Neural cell (in vitro differentiated cells): ENCODE data around the gene PHF3. TPM values are rescaled to one million over a fixed set of nuclear protein-coding genes. Genes with fewer than 3 reads are reported as not detected.

ENCODE experiments used
- H2AFZ ChIP-seq: fragments of 200-600, 300-800 bp; sonication (generic), shearing (Covaris generic); 2 replicates; pipeline ENCODE4 v1.6.0; 2014; ENCODE audit warnings: low read depth, mild to moderate bottlenecking, antibody characterized with exemption, low read length, moderate library complexity
- H3F3A ChIP-seq: fragments of 200-600 bp; shearing (Covaris generic); 2 replicates; pipeline ENCODE4 v1.6.1; 2016; ENCODE audit warnings: mild to moderate bottlenecking, moderate library complexity, mixed read lengths, antibody characterized with exemption, low read length; ENCODE audit not compliant: insufficient read depth, poor library complexity, severe bottlenecking
- H3K27ac ChIP-seq: fragments of 200-600, 300-800 bp; sonication (generic), shearing (Covaris generic); 2 replicates; pipeline ENCODE4 v1.5.1; 2014; ENCODE audit warnings: mild to moderate bottlenecking, low read length, moderate library complexity
- H3K27me3 ChIP-seq: fragments of 300-800, 200-600 bp; sonication (generic), shearing (Covaris generic); 2 replicates; pipeline ENCODE4 v1.6.0; 2014; ENCODE audit warnings: mild to moderate bottlenecking, low read depth, low read length, moderate library complexity; ENCODE audit not compliant: insufficient read depth
- H3K36me3 ChIP-seq: fragments of 300-800, 200-600 bp; sonication (generic), shearing (Covaris generic); 2 replicates; pipeline ENCODE4 v1.5.1; 2014; ENCODE audit warnings: mild to moderate bottlenecking, antibody characterized with exemption, low read length, moderate library complexity; ENCODE audit not compliant: insufficient read depth
- H3K4me2 ChIP-seq: fragments of 300-800, 200-600 bp; sonication (generic), shearing (Covaris generic); 2 replicates; pipeline ENCODE4 v1.6.0; 2014; ENCODE audit warnings: mild to moderate bottlenecking, low read length
- H3K4me3 ChIP-seq: fragments of 300-800, 200-600 bp; sonication (generic), shearing (Covaris generic); 2 replicates; pipeline ENCODE4 v1.5.1; 2014; ENCODE audit warnings: mild to moderate bottlenecking, low read length, moderate library complexity
- H3K79me2 ChIP-seq: fragments of 200-600 bp; shearing (Covaris generic); replicated peaks from 2 replicates; pipeline ENCODE4 v1.6.0; 2014; ENCODE audit warnings: mild to moderate bottlenecking, low read length, moderate library complexity; ENCODE audit not compliant: insufficient read depth
- H3K9ac ChIP-seq: fragments of 300-800, 200-600 bp; sonication (generic), shearing (Covaris generic); 2 replicates; pipeline ENCODE4 v1.6.1; 2016; ENCODE audit warnings: mild to moderate bottlenecking, low read length, mixed read lengths
- H3K9me2 ChIP-seq: fragments of 200-600 bp; shearing (Covaris generic); 2 replicates; pipeline ENCODE4 v1.6.1; 2016; ENCODE audit warnings: mild to moderate bottlenecking, low read length, mixed read lengths; ENCODE audit not compliant: insufficient read depth
- H3K9me3 ChIP-seq: fragments of 200-600, 300-800 bp; sonication (generic), shearing (Covaris generic); 2 replicates; pipeline ENCODE4 v1.6.1; 2016; ENCODE audit warnings: mild to moderate bottlenecking, mixed run types, low read length, moderate library complexity, mixed read lengths
- H4K20me1 ChIP-seq: fragments of 200-600 bp; shearing (Covaris generic); 2 replicates; pipeline ENCODE4 v1.6.1; 2016; ENCODE audit warnings: mild to moderate bottlenecking, mixed run types; ENCODE audit not compliant: insufficient read depth
- EP300 ChIP-seq: fragments of 450-650 bp; conservative IDR thresholded peaks from 2 replicates; pipeline ENCODE4 v1.6.1; 2014; ENCODE audit warnings: antibody characterized with exemption, mild to moderate bottlenecking, moderate library complexity; ENCODE audit not compliant: poor library complexity, severe bottlenecking
- EZH2 ChIP-seq: fragments of 200-600, 300-800 bp; shearing (Covaris generic), sonication (generic); IDR thresholded peaks from 2 replicates; pipeline ENCODE4 v1.6.1; 2014; ENCODE audit warnings: antibody characterized with exemption, low read length, borderline replicate concordance, mild to moderate bottlenecking; ENCODE audit not compliant: insufficient read depth, poor library complexity, severe bottlenecking
- MXI1 ChIP-seq: fragments of 450-650 bp; conservative IDR thresholded peaks from 2 replicates; pipeline ENCODE4 v1.6.1; 2014; ENCODE audit warnings: antibody characterized with exemption, mild to moderate bottlenecking; ENCODE audit not compliant: poor library complexity, severe bottlenecking
- POLR2AphosphoS5 ChIP-seq: IDR thresholded peaks from 2 replicates; pipeline ENCODE4 v1.6.1; 2012
- RAD21 ChIP-seq: fragments of 450-650 bp; conservative IDR thresholded peaks from 2 replicates; pipeline ENCODE4 v1.6.1; 2014; ENCODE audit warnings: antibody characterized with exemption, mild to moderate bottlenecking, moderate library complexity
- SMC3 ChIP-seq: fragments of 450-650 bp; conservative IDR thresholded peaks from 2 replicates; pipeline ENCODE4 v1.6.1; 2014; ENCODE audit warnings: antibody characterized with exemption, mild to moderate bottlenecking, moderate library complexity; ENCODE audit not compliant: poor library complexity
- TAF1 ChIP-seq: IDR thresholded peaks from 2 replicates; pipeline ENCODE4 v1.6.1; 2012; ENCODE audit warnings: low read depth
- polyA plus RNA-seq: library from polyadenylated mRNA; depleted of rRNA; stranded (reverse); fragments of >200 nt; gene quantifications from 2 replicates; pipeline ENCODE4 v1.2.3, GENCODE V29; 2014
- TF ChIP-seq, protein P1 (sequence below): fragments of 450-650 bp; IDR thresholded peaks from 2 replicates; pipeline ENCODE4 v1.5.1; 2014; ENCODE audit warnings: antibody characterized with exemption, mild to moderate bottlenecking, moderate library complexity; ENCODE audit not compliant: poor library complexity, severe bottlenecking
- TF ChIP-seq, protein P2 (sequence below): IDR thresholded peaks from 2 replicates; pipeline ENCODE4 v1.6.1; 2012; ENCODE audit warnings: borderline replicate concordance

PHF3 gene
- polyA plus RNA-seq, 1 donor from 2014 or later = 21.1 TPM

DNA sequence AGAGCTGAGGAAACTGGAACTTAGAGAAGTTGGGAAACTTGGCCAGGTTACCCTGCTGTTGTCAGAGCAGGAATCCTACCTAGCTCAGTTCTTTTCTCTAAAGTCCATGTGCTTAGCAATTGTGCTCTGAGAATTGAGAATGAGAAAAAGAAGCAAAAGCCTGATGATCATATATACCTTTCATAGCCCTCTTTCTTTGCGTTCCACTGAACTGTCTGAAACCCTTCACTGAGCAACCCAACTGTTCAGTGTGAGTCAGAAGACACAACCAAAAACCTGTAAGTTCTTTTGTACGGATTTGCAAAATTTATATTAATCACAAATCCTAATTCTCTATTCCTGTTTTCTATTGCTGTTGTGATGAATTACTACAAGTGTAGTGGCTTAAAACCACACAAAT is 80.6 kb downstream of the PHF3 start:
- Histone ChIP-seq H3K79me2 (no peaks in the 10 kb centered on the region), H4K20me1 (no peaks in the 10 kb centered on the region), H3F3A (no peaks in the 10 kb centered on the region), H3K4me2 (no peak overlapping the region), H3K27ac (no peak overlapping the region), H3K9me2 (no peaks in the 10 kb centered on the region), H3K27me3 (no peaks in the 10 kb centered on the region), H3K9me3 (no peaks in the 10 kb centered on the region), H3K36me3 (peaks cover 8% of the 10 kb centered on the region), H2AFZ (no peak overlapping the region), H3K9ac (no peak overlapping the region), H3K4me3 (no peak overlapping the region)
- TF ChIP-seq POLR2AphosphoS5 (no peak), EP300 (no peak), EZH2 (no peak), SMC3 (no peak)
- TF ChIP-seq, protein P1, sequence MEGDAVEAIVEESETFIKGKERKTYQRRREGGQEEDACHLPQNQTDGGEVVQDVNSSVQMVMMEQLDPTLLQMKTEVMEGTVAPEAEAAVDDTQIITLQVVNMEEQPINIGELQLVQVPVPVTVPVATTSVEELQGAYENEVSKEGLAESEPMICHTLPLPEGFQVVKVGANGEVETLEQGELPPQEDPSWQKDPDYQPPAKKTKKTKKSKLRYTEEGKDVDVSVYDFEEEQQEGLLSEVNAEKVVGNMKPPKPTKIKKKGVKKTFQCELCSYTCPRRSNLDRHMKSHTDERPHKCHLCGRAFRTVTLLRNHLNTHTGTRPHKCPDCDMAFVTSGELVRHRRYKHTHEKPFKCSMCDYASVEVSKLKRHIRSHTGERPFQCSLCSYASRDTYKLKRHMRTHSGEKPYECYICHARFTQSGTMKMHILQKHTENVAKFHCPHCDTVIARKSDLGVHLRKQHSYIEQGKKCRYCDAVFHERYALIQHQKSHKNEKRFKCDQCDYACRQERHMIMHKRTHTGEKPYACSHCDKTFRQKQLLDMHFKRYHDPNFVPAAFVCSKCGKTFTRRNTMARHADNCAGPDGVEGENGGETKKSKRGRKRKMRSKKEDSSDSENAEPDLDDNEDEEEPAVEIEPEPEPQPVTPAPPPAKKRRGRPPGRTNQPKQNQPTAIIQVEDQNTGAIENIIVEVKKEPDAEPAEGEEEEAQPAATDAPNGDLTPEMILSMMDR = no peak

DNA sequence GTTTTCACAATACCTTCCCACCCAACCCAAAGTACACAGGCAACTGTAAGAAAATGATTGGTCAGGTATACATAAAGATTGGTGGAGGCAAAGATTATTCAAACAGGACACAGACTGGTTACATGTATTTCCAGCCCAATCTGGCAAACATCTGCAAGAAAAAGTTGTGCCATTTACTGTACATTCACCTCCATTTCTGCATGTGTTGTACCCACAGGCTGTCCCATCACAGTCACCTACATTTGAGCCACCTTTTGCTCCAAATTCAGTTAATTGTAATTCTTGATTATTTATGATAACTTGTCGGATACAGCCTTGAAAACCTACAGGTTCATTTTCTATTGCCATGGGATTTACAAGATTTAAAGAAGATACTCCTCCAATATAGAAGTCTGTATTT is 85.6 kb downstream of the PHF3 start:
- no peaks in the 10 kb centered on the region for H4K20me1 ChIP-seq
- no peak overlapping the region for H2AFZ ChIP-seq
- H3K9me2 ChIP-seq = no peaks in the 10 kb centered on the region
- no peaks in the 10 kb centered on the region for H3K79me2 ChIP-seq
- H3F3A ChIP-seq = no peaks in the 10 kb centered on the region
- H3K27me3 ChIP-seq = no peaks in the 10 kb centered on the region
- H3K4me3 ChIP-seq = no peak overlapping the region
- no peak overlapping the region for H3K9ac ChIP-seq
- H3K27ac ChIP-seq = no peak overlapping the region
- TF ChIP-seq RAD21 (no peak), EZH2 (no peak), TAF1 (no peak), SMC3 (no peak), POLR2AphosphoS5 (no peak), MXI1 (no peak), EP300 (no peak)
- TF ChIP-seq, protein P2, sequence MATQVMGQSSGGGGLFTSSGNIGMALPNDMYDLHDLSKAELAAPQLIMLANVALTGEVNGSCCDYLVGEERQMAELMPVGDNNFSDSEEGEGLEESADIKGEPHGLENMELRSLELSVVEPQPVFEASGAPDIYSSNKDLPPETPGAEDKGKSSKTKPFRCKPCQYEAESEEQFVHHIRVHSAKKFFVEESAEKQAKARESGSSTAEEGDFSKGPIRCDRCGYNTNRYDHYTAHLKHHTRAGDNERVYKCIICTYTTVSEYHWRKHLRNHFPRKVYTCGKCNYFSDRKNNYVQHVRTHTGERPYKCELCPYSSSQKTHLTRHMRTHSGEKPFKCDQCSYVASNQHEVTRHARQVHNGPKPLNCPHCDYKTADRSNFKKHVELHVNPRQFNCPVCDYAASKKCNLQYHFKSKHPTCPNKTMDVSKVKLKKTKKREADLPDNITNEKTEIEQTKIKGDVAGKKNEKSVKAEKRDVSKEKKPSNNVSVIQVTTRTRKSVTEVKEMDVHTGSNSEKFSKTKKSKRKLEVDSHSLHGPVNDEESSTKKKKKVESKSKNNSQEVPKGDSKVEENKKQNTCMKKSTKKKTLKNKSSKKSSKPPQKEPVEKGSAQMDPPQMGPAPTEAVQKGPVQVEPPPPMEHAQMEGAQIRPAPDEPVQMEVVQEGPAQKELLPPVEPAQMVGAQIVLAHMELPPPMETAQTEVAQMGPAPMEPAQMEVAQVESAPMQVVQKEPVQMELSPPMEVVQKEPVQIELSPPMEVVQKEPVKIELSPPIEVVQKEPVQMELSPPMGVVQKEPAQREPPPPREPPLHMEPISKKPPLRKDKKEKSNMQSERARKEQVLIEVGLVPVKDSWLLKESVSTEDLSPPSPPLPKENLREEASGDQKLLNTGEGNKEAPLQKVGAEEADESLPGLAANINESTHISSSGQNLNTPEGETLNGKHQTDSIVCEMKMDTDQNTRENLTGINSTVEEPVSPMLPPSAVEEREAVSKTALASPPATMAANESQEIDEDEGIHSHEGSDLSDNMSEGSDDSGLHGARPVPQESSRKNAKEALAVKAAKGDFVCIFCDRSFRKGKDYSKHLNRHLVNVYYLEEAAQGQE = no peak
- TF ChIP-seq, protein P1 = no peak
- H3K36me3 ChIP-seq = no peaks in the 10 kb centered on the region
- H3K9me3 ChIP-seq = no peaks in the 10 kb centered on the region
- no peak overlapping the region for H3K4me2 ChIP-seq
